Heart left ventricle (tissue), 16 donors: ENCODE measurements around the gene RTL9. TPM values are rescaled to one million over a fixed set of nuclear protein-coding genes. Genes with fewer than 3 reads are reported as not detected.

Experiments
- ATAC-seq, 4 donors: fragments of 200-7000 bp; cut with Tn5 transposase; one replicate each; pipeline ENCODE4 v1.9.1; 2020 to 2022; ENCODE audit warnings: moderate library complexity in 4 of 4, mild to moderate bottlenecking in 3 of 4, moderate number of reproducible peaks in 1 of 4
- DNase-seq, 5 donors: peaks; one replicate each; pipeline ENCODE4 v3.0.0-alpha.2; 2020
- H3K27ac ChIP-seq, 12 donors: fragments of 200-600 bp; sonication (generic) in 4 of 12; one replicate each; pipeline versions ENCODE4 v1.5.0 to v1.8.0; 2016 to 2022; ENCODE audit warnings: mild to moderate bottlenecking in 2 of 12
- H3K27me3 ChIP-seq, 9 donors: fragments of 200-600 bp; sonication (generic) in 2 of 9; one replicate each; pipeline versions ENCODE4 v1.5.1 to v1.8.0; 2016 to 2022; ENCODE audit warnings: mild to moderate bottlenecking in 3 of 9
- H3K36me3 ChIP-seq, 9 donors: fragments of 200-600 bp; sonication (generic) in 2 of 9; one replicate each; pipeline versions ENCODE4 v1.5.0 to v1.8.0; 2018 to 2022; ENCODE audit warnings: mild to moderate bottlenecking in 2 of 9
- H3K4me1 ChIP-seq, 12 donors: fragments of 200-600 bp; sonication (generic) in 4 of 12; one replicate each; pipeline versions ENCODE4 v1.5.0 to v1.8.0; 2016 to 2022; ENCODE audit warnings: mild to moderate bottlenecking in 3 of 12
- H3K4me3 ChIP-seq, 12 donors: fragments of 200-600 bp; sonication (generic) in 4 of 12; one replicate each; pipeline versions ENCODE4 v1.5.0 to v1.8.0; 2017 to 2022; ENCODE audit warnings: mild to moderate bottlenecking in 9 of 12, moderate library complexity in 4 of 12
- H3K9me3 ChIP-seq, 12 donors: fragments of 200-600 bp; sonication (generic) in 4 of 12; one replicate each; pipeline versions ENCODE4 v1.5.0 to v1.8.0; 2016 to 2022; ENCODE audit warnings: mild to moderate bottlenecking in 1 of 12
- POLR2A ChIP-seq, 2 donors: fragments of 450-650 bp; IDR thresholded peaks; one replicate each; pipeline ENCODE4 v1.6.1; 2017; ENCODE audit warnings: antibody characterized with exemption in 2 of 2, mild to moderate bottlenecking in 2 of 2, moderate library complexity in 2 of 2
- WGBS, 4 donors: extraction: QIAGEN DNeasy Blood & Tissue Kit in 2 of 4; methylation state at CpG; one replicate each; pipeline versions ENCODE4 v1.1.5 to v1.1.7; 2013 to 2018; 5-methylcytosine and 5-hydroxymethylcytosine counted together
- intact Hi-C, 10 donors: fragments of 100-400 bp; cut with DNase I; formaldehyde crosslinking; loops; one replicate each; pipeline versions ENCODE4 v1.11.1 to v1.14.2; 2022
- polyA plus RNA-seq, 2 donors: library from polyadenylated mRNA; stranded (reverse); fragments of 200-250 nt; gene quantifications; one replicate each; pipeline ENCODE4 v1.2.3, GENCODE V29; 2013
- total RNA-seq, 9 donors: library from RNA; depleted of rRNA in 2 of 9; stranded (reverse); fragments of >200 nt in 2 of 9; fragmentation: NEBNext Ultra II Directional in 3 of 9; extraction: Animal tissue kit (Norgen Biotek cat#: 25700) in 3 of 9; gene quantifications; one replicate each; pipeline versions ENCODE4 v1.1.0 to v1.2.4, GENCODE V29; 2016 to 2023
- TF ChIP-seq, protein P1 (sequence below), 12 donors: fragments of 200-600 bp; sonication (generic) in 4 of 12; IDR thresholded peaks; one replicate each; pipeline versions ENCODE4 v1.5.0 to v1.8.0; 2018 to 2022; ENCODE audit warnings: antibody characterized with exemption in 12 of 12, mild to moderate bottlenecking in 5 of 12
- donor health status: ischemic (EF 13 %, LVEDD 7.1; RV severe dilation, severe dysfunction).
- donor health status: healthy with polysubstance abuse.
- donor health status: DM: no; HTN: yes; CAD: no.
- donor health status: DM: no; HTN: no; CAD: no.
- donor health status: ischemic (EF 25% LVEDD 6.9; RV normal size, moderate dysfunction).
- donor health status: ischemic (EF 25% LVEDD 5.7; RV mildly dilated, moderate dysfunction).
- donor health status: healthy.
- donor health status: DM: yes; HTN: yes; CAD: no.
- donor health status: ischemic (EF 35%, LVEDD 5.7; RV mildly dilated, moderate dysfunction).
- donor health status: nonischemic (EF 11% LVEDD 7.7; RV severe dilation, severe dysfunction).
- donor health status: DM: yes; HTN: yes; CAD: no.
- donor health status: PGD.
- donor health status: ischemic (EF 29% LVEDD 5.4; RV normal size, mild dysfunction).
- donor health status: nonischemic (EF 23%, LVEDD 6.1; RV moderate dilation, normal function).

The RTL9 gene
- total and polyA plus RNA-seq, 11 donors: 0.15 to 2.0 (median 0.65) TPM

DNA sequence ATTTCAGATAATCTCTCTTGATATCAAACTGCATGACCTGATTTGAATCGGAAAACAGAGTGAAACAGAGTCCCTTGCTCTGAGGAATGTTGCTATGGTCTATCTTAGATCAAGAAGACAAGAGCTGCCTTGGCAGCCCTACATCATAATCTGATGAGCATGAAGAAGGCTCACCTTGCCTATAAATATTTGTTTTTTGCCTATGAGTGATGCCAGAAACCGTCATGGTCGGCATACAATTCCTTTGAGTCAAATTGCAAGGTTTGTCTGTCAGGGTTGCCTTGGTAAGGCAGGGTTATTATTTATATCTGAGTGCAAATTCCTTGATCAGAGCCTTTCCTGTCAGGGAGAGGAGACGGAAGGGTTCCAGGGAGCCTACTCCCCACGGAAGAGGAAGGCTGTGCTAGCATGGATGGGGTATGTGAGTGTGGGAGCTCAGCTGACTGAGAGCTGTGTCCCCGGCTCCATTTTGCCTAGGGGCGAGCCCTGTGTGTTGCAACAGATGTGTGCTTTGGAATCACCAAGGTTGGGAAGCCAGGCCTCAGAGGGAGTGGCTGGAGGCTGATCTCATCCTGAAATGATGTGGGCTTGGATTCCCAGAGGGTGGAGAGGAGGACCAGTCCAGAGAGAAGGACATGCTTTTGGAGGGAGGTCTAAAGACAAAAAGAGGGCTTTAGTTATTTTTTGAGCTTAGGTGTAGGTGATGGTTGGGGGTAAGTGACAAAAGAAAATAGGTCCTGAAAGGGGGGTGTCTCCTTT lies 43.6 kb downstream of the RTL9 start:
- Histone ChIP-seq H3K36me3 (no peaks in the 10 kb centered on the region), H3K27ac (no peak overlapping the region), H3K4me1 (peaks cover 0 to 3% (median 0%) of the 10 kb centered on the region in 12 donors), H3K27me3 (peaks cover 0 to 31% (median 0%) of the 10 kb centered on the region in 9 donors), H3K9me3 (no peaks in the 10 kb centered on the region), H3K4me3 (no peak overlapping the region)
- peak; percentile 60 to 90 (median 74) for ATAC-seq
- DNase-seq: peak in 3 of 5 donors; percentile 22 to 45 (median 32)
- TF ChIP-seq POLR2A (IDR thresholded peaks at IDR 0.05): no peak
- TF ChIP-seq, protein P1, sequence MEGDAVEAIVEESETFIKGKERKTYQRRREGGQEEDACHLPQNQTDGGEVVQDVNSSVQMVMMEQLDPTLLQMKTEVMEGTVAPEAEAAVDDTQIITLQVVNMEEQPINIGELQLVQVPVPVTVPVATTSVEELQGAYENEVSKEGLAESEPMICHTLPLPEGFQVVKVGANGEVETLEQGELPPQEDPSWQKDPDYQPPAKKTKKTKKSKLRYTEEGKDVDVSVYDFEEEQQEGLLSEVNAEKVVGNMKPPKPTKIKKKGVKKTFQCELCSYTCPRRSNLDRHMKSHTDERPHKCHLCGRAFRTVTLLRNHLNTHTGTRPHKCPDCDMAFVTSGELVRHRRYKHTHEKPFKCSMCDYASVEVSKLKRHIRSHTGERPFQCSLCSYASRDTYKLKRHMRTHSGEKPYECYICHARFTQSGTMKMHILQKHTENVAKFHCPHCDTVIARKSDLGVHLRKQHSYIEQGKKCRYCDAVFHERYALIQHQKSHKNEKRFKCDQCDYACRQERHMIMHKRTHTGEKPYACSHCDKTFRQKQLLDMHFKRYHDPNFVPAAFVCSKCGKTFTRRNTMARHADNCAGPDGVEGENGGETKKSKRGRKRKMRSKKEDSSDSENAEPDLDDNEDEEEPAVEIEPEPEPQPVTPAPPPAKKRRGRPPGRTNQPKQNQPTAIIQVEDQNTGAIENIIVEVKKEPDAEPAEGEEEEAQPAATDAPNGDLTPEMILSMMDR (IDR thresholded peaks at IDR 0.05): no peak
- WGBS, 4 donors: 57 to 82% (median 74%) methylated on average over 7 of the region's 7 CpGs
- intact Hi-C loops: loop anchor here in 2 of 10 donors (10.0 kb wide), 2 partner anchors 47 to 87 kb away; partner anchors contain the start of genes AMMECR1 (in 1 of the 2) and RTL9 (in 1 of the 2)

DNA sequence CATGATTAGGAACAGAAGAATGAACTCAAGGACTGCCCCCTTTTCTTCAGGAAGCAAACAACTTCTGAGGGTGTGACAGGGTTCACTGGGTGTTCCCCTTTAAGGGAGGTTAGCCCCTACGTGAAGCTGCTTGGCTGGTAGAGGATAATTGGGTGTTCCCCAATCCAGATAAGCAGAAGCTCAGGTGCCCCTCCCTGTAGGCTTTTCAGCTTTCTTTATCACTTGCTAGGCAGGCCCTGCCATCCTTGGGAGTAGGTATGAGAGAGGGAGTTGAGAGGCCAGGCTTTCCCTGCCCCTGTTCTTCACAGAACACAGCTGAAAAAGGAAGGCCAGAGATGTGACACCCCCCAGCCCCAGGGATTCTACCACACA lies 44.2 kb downstream of the RTL9 start:
- Histone ChIP-seq H3K4me3 (no peak overlapping the region), H3K36me3 (no peaks in the 10 kb centered on the region), H3K4me1 (peaks cover 0 to 3% (median 0%) of the 10 kb centered on the region in 12 donors), H3K27ac (no peak overlapping the region), H3K9me3 (no peaks in the 10 kb centered on the region), H3K27me3 (peaks cover 0 to 37% (median 0%) of the 10 kb centered on the region in 9 donors)
- WGBS, 4 donors: 26 to 55% (median 31%) methylated on average over 1 of the region's 1 CpG
- ATAC-seq (peak in 2 of 4 donors; percentile 33 to 36), DNase-seq (no peak)
- TF ChIP-seq, protein P1 (IDR thresholded peaks at IDR 0.05): no peak
- no peak for TF ChIP-seq POLR2A (IDR thresholded peaks at IDR 0.05)
- intact Hi-C loops: loop anchor here in 2 of 10 donors (10.0 kb wide), 2 partner anchors 48 to 88 kb away; partner anchors contain the start of genes AMMECR1 (in 1 of the 2) and RTL9 (in 1 of the 2)

DNA sequence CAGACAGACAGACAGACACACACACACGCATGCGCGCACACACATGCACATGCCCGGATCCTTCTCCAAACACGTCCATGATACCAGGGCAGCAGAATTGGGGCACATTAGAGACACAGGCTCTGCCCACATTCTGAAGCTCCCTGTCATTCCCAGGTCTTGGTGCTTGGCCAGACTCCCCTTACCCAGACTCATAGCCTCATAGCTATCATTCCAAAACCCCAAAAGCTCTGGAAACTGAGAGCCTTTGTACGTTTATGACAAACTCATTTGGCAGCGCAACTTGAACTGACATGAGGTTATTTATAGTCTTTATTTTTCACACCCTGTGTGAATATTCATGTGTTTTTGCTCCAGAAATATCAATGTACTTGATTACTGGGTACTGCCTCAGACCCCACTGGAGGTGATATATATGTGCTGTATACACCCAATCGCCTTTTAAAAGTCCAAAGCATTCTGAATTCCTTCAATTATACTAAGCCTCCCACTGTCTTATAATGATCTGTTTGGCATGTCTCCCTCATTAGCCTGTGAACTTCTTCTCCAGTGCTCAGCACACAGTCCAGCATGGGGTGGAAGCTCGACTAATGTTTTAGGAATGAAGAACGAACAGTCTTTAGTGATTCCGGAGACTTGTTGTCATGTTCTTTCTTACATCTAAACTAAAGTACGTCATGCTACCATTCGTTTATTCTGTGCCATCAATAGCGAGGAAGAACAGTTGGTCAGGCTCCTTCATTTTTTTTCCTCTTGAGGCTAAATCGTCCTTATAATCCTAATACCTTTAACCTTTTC lies 45.0 kb downstream of the RTL9 start:
- Histone ChIP-seq H3K27ac (no peak overlapping the region), H3K4me1 (peaks cover 0 to 3% (median 0%) of the 10 kb centered on the region in 12 donors), H3K36me3 (no peaks in the 10 kb centered on the region), H3K9me3 (no peaks in the 10 kb centered on the region), H3K4me3 (no peak overlapping the region), H3K27me3 (peaks cover 0 to 41% (median 0%) of the 10 kb centered on the region in 9 donors)
- no peak for DNase-seq
- TF ChIP-seq, protein P1 (IDR thresholded peaks at IDR 0.05): no peak
- no peak for TF ChIP-seq POLR2A (IDR thresholded peaks at IDR 0.05)
- intact Hi-C loops: loop anchor here in 2 of 10 donors (10.0 kb wide), 2 partner anchors 49 to 89 kb away; partner anchors contain the start of genes AMMECR1 (in 1 of the 2) and RTL9 (in 1 of the 2)
- WGBS, 4 donors: 73 to 85% (median 77%) methylated on average over 15 of the region's 15 CpGs
- peak in 1 of 4 donors; percentile 37 for ATAC-seq
